Measurements from ENCODE around the gene ABCD4. TPM values are rescaled to one million over a fixed set of nuclear protein-coding genes. Genes with fewer than 3 reads are reported as not detected.
"Not testable (repeated sequence)": the region's sequence is repeated elsewhere in the genome, so short reads cannot be mapped to it uniquely, and the experiment has no call there.

The ABCD4 gene
- total and polyA plus RNA-seq, 5 donors, result 18.9 to 28.7 (median 25.4) TPM

GRCh38 chr14:74275241-74275841 lies 27.4 kb downstream of the ABCD4 start:
- no peaks in the 10 kb centered on the region for H3K9me3 ChIP-seq (ENCODE audit: control insufficient read depth, low read length)
- ATAC-seq (peak; percentile 26 to 40), DNase-seq (no peak)
- WGBS, result 63% methylated on average over 6 of the region's 6 CpGs
- H3K4me3 ChIP-seq (ENCODE audit: low read length), result no peak overlapping the region
- no peaks in the 10 kb centered on the region for H3K4me1 ChIP-seq (ENCODE audit: control insufficient read depth, insufficient read depth, low read length)
- H3K27me3 ChIP-seq (ENCODE audit: control insufficient read depth, insufficient read depth), result no peaks in the 10 kb centered on the region
- intact Hi-C loops (cut with DNase I), result no loop called here
- H3K27ac ChIP-seq (ENCODE audit: low read length), result no peak overlapping the region

- no peak for ATAC-seq
- intact Hi-C loops (cut with DNase I), result no loop called here
- H3K4me3 ChIP-seq (ENCODE audit: low read length), result no peak overlapping the region
- no peak overlapping the region for H3K27ac ChIP-seq (ENCODE audit: low read length)
- 95% methylated on average over 1 of the region's 1 CpG for WGBS
- no peaks in the 10 kb centered on the region for H3K9me3 ChIP-seq (ENCODE audit: control insufficient read depth, low read length)
- no peak for DNase-seq
- H3K27me3 ChIP-seq (ENCODE audit: control insufficient read depth, insufficient read depth), result no peaks in the 10 kb centered on the region
- no peaks in the 10 kb centered on the region for H3K4me1 ChIP-seq (ENCODE audit: control insufficient read depth, insufficient read depth, low read length)
These were observed 31.4 kb downstream of the ABCD4 start for GRCh38 chr14:74271365-74271764.

GRCh38 chr14:74270382-74271177 lies 32.2 kb downstream of the ABCD4 start:
- 70% methylated on average over 14 of the region's 14 CpGs for WGBS

GRCh38 chr14:74267588-74267987 lies 35.1 kb downstream of the ABCD4 start:
- DNase-seq, result no peak
- 46% methylated on average over 3 of the region's 3 CpGs for WGBS
- no peaks in the 10 kb centered on the region for H3K4me1 ChIP-seq (ENCODE audit: control insufficient read depth, insufficient read depth, low read length)
- no peaks in the 10 kb centered on the region for H3K9me3 ChIP-seq (ENCODE audit: control insufficient read depth, low read length)
- H3K27ac ChIP-seq (ENCODE audit: low read length), result no peak overlapping the region
- ATAC-seq, result peak in 1 of 2 donors; percentile 18
- no peak overlapping the region for H3K4me3 ChIP-seq (ENCODE audit: low read length)
- H3K27me3 ChIP-seq (ENCODE audit: control insufficient read depth, insufficient read depth), result no peaks in the 10 kb centered on the region
- intact Hi-C loops (cut with DNase I), result no loop called here

More at GRCh38 chr14:74270382-74271177, 32.2 kb downstream of the ABCD4 start:
- ATAC-seq; intact Hi-C loops (cut with DNase I); H3K27ac ChIP-seq (ENCODE audit: low read length); H3K4me3 ChIP-seq (ENCODE audit: low read length); DNase-seq; H3K9me3 ChIP-seq (ENCODE audit: control insufficient read depth, low read length); H3K4me1 ChIP-seq (ENCODE audit: control insufficient read depth, insufficient read depth, low read length); H3K27me3 ChIP-seq (ENCODE audit: control insufficient read depth, insufficient read depth): not testable (repeated sequence)

DNA sequence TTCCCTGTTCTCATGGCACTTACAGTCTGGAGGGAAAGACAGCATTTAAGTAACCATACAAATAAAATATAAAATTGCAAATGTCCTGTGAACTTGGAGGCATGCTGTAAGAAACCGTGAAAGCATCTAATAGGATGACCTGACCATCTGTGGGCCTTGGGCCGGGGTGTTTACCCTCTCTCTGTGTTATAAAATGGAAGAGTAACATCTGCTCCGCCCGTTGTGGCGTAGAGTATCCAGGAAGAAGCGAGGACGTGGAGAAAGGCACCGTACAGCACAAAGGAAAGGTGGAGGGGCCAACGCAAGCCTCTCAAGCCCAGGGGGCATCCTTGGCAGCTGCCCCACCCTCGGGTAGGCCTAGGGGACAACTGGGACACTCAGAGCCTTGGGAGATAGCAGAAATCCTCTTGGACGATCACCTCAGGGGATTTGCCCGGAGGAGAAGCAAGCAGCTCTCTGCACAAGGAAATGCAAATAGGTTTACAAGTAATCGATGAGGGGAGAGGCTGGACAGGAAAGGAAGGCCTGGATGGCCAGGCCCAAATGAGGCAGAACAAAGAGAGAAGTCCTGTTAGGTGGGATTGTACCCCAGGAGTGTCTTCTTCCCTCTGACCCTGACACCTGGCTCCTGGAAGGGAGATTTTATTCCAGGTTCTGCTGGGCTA lies 37.3 kb downstream of the ABCD4 start:
- 69% methylated on average over 13 of the region's 13 CpGs for WGBS

GRCh38 chr14:74263921-74264320 lies 38.8 kb downstream of the ABCD4 start:
- H3K4me1 ChIP-seq (ENCODE audit: control insufficient read depth, insufficient read depth, low read length), result no peaks in the 10 kb centered on the region
- intact Hi-C loops (cut with DNase I), result no loop called here
- no peaks in the 10 kb centered on the region for H3K27me3 ChIP-seq (ENCODE audit: control insufficient read depth, insufficient read depth)
- DNase-seq (no peak), ATAC-seq (no peak)
- 63% methylated on average over 5 of the region's 5 CpGs for WGBS
- no peak overlapping the region for H3K4me3 ChIP-seq (ENCODE audit: low read length)
- no peak overlapping the region for H3K27ac ChIP-seq (ENCODE audit: low read length)
- no peaks in the 10 kb centered on the region for H3K9me3 ChIP-seq (ENCODE audit: control insufficient read depth, low read length)

More for the DNA sequence above, 37.3 kb downstream of the ABCD4 start:
- Histone ChIP-seq H3K4me3 (ENCODE audit: low read length) (no peak overlapping the region), H3K9me3 (ENCODE audit: control insufficient read depth, low read length) (no peaks in the 10 kb centered on the region), H3K27me3 (ENCODE audit: control insufficient read depth, insufficient read depth) (no peaks in the 10 kb centered on the region), H3K4me1 (ENCODE audit: control insufficient read depth, insufficient read depth, low read length) (no peaks in the 10 kb centered on the region), H3K27ac (ENCODE audit: low read length) (no peak overlapping the region)
- DNase-seq (no peak), ATAC-seq (no peak)
- intact Hi-C loops (cut with DNase I), result no loop called here

DNA sequence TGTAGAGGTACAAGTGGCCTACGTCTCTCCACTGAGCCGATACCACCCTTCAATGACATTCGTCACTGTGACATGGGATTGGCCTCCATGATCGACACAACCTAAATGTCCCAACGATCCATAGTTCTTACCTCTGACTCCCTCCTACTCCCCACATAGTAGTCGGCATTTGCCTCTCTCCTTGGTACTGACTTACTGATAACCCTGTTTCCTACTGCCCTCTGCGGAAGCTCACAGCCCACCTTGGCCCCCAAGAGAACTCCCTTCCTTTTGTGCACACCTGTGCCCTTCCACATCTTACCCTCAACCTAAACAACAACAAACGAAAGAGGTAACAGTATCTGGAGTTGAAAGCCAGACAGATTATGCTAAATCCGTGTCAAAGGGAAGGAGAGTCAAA lies 39.6 kb downstream of the ABCD4 start:
- intact Hi-C loops (cut with DNase I), result no loop called here
- no peaks in the 10 kb centered on the region for H3K9me3 ChIP-seq (ENCODE audit: control insufficient read depth, low read length)
- H3K4me1 ChIP-seq (ENCODE audit: control insufficient read depth, insufficient read depth, low read length), result no peaks in the 10 kb centered on the region
- no peak overlapping the region for H3K4me3 ChIP-seq (ENCODE audit: low read length)
- WGBS, result 72% methylated on average over 9 of the region's 9 CpGs
- no peaks in the 10 kb centered on the region for H3K27me3 ChIP-seq (ENCODE audit: control insufficient read depth, insufficient read depth)
- no peak overlapping the region for H3K27ac ChIP-seq (ENCODE audit: low read length)
- DNase-seq, result no peak
- no peak for ATAC-seq

GRCh38 chr14:74262076-74262475 lies 40.7 kb downstream of the ABCD4 start:
- no peaks in the 10 kb centered on the region for H3K27me3 ChIP-seq (ENCODE audit: control insufficient read depth, insufficient read depth)
- DNase-seq (no peak), ATAC-seq (no peak)
- H3K4me1 ChIP-seq (ENCODE audit: control insufficient read depth, insufficient read depth, low read length), result peaks cover 3% of the 10 kb centered on the region
- H3K9me3 ChIP-seq (ENCODE audit: control insufficient read depth, low read length), result no peaks in the 10 kb centered on the region
- no peak overlapping the region for H3K4me3 ChIP-seq (ENCODE audit: low read length)
- WGBS, result 93% methylated on average over 9 of the region's 9 CpGs
- intact Hi-C loops (cut with DNase I), result no loop called here
- no peak overlapping the region for H3K27ac ChIP-seq (ENCODE audit: low read length)

- Histone ChIP-seq H3K4me1 (ENCODE audit: control insufficient read depth, insufficient read depth, low read length) (peaks cover 3% of the 10 kb centered on the region), H3K9me3 (ENCODE audit: control insufficient read depth, low read length) (no peaks in the 10 kb centered on the region), H3K27me3 (ENCODE audit: control insufficient read depth, insufficient read depth) (no peaks in the 10 kb centered on the region), H3K27ac (ENCODE audit: low read length) (no peak overlapping the region), H3K4me3 (ENCODE audit: low read length) (no peak overlapping the region)
- 79% methylated on average over 4 of the region's 4 CpGs for WGBS
- DNase-seq (no peak), ATAC-seq (no peak)
- intact Hi-C loops (cut with DNase I), result no loop called here
These were observed 41.4 kb downstream of the ABCD4 start for GRCh38 chr14:74261288-74261687.

GRCh38 chr14:74260525-74261233 lies 42.1 kb downstream of the ABCD4 start:
- 92% methylated on average over 29 of the region's 29 CpGs for WGBS
- Histone ChIP-seq H3K27me3 (ENCODE audit: control insufficient read depth, insufficient read depth) (no peaks in the 10 kb centered on the region), H3K27ac (ENCODE audit: low read length) (no peak overlapping the region), H3K4me3 (ENCODE audit: low read length) (no peak overlapping the region), H3K9me3 (ENCODE audit: control insufficient read depth, low read length) (no peaks in the 10 kb centered on the region), H3K4me1 (ENCODE audit: control insufficient read depth, insufficient read depth, low read length) (peaks cover 3% of the 10 kb centered on the region)
- DNase-seq (no peak), ATAC-seq (no peak)
- intact Hi-C loops (cut with DNase I), result no loop called here

- Histone ChIP-seq H3K27ac (ENCODE audit: low read length) (no peak overlapping the region), H3K27me3 (ENCODE audit: control insufficient read depth, insufficient read depth) (no peaks in the 10 kb centered on the region), H3K4me1 (ENCODE audit: control insufficient read depth, insufficient read depth, low read length) (peaks cover 3% of the 10 kb centered on the region), H3K4me3 (ENCODE audit: low read length) (no peak overlapping the region), H3K9me3 (ENCODE audit: control insufficient read depth, low read length) (no peaks in the 10 kb centered on the region)
- intact Hi-C loops (cut with DNase I), result loop anchor here in 1 of 4 donors (5.0 kb wide), 1 partner anchor 147 kb away; no protein-coding TSS in a partner anchor
- DNase-seq (no peak), ATAC-seq (no peak)
- 97% methylated on average over 12 of the region's 12 CpGs for WGBS
These were observed 43.2 kb downstream of the ABCD4 start for GRCh38 chr14:74259513-74259912.
